Stomach smooth muscle (tissue), 2 donors: ENCODE results near the gene ABCC5.
"Not testable (repeated sequence)": the region's sequence is repeated elsewhere in the genome, so short reads cannot be mapped to it uniquely, and the experiment has no call there.

Experiments
- H3K27ac ChIP-seq: one replicate; pipeline ENCODE4 v1.7.0; 2013; ENCODE audit warnings: mild to moderate bottlenecking, low read length, inconsistent platforms
- H3K27me3 ChIP-seq, 2 donors: one replicate each; pipeline ENCODE4 v1.7.0; 2013; ENCODE audit warnings: low read length in 2 of 2; ENCODE audit not compliant: insufficient read depth in 2 of 2, control insufficient read depth in 1 of 2
- H3K36me3 ChIP-seq, 2 donors: one replicate each; pipeline ENCODE4 v1.7.0; 2013; ENCODE audit warnings: low read length in 2 of 2; ENCODE audit not compliant: control insufficient read depth in 2 of 2, insufficient read depth in 2 of 2
- H3K4me1 ChIP-seq: one replicate; pipeline ENCODE4 v1.7.0; 2013; ENCODE audit warnings: low read length; ENCODE audit not compliant: control insufficient read depth, insufficient read depth
- H3K4me3 ChIP-seq, 2 donors: one replicate each; pipeline ENCODE4 v1.7.0; 2013; ENCODE audit warnings: low read length in 2 of 2
- H3K9ac ChIP-seq, 2 donors: one replicate each; pipeline ENCODE4 v1.7.0; 2013; ENCODE audit warnings: low read length in 2 of 2, mild to moderate bottlenecking in 1 of 2
- H3K9me3 ChIP-seq, 2 donors: one replicate each; pipeline ENCODE4 v1.7.0; 2013; ENCODE audit warnings: low read length in 2 of 2; ENCODE audit not compliant: control insufficient read depth in 2 of 2
- donor health status: healthy.
- donor health status: Pancreatic carcinoma.

The ABCC5 gene

DNA sequence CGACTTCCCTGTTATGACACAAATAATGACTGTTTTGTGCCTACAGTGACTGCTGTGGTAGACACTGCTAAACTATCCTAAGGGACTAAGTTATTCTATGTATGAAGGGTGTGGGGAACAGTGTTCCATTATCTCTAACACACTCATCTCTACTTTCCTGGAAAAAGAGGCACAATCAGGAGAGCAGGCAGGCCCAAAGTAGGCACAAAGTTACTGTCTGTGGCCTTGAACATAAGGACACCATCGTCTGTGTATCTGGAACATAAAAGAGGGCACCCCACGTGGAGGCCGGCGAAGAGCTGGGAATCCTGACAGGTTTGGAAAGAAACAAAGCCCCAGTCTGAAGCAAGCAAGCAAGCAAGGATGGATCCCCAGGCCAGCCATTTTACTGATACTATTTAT, 1.5 kb downstream of the ABCC5 start:
- H3K4me1 ChIP-seq = peaks cover 18% of the 10 kb centered on the region
- peak overlapping the region in 1 of 2 donors; percentile 99 for H3K4me3 ChIP-seq
- H3K36me3 ChIP-seq = peaks cover 2 to 3% of the 10 kb centered on the region in 2 donors
- H3K9ac ChIP-seq = no peak overlapping the region
- H3K27ac ChIP-seq = no peak overlapping the region
- H3K9me3 ChIP-seq = no peaks in the 10 kb centered on the region
- H3K27me3 ChIP-seq = no peaks in the 10 kb centered on the region

GRCh38 chr3:184015381-184016019, 2.2 kb downstream of the ABCC5 start:
- Histone ChIP-seq H3K9me3 (no peaks in the 10 kb centered on the region), H3K9ac (no peak overlapping the region), H3K36me3 (peaks cover 3% of the 10 kb centered on the region in 2 donors), H3K4me3 (no peak overlapping the region), H3K4me1 (peaks cover 18% of the 10 kb centered on the region), H3K27ac (no peak overlapping the region), H3K27me3 (no peaks in the 10 kb centered on the region)

- H3K9ac ChIP-seq = no peak overlapping the region
- H3K4me1 ChIP-seq = peaks cover 13% of the 10 kb centered on the region
- no peak overlapping the region for H3K4me3 ChIP-seq
- no peak overlapping the region for H3K27ac ChIP-seq
- H3K27me3 ChIP-seq = no peaks in the 10 kb centered on the region
- H3K9me3 ChIP-seq = no peaks in the 10 kb centered on the region
- peaks cover 3 to 7% of the 10 kb centered on the region in 2 donors for H3K36me3 ChIP-seq
Measured at GRCh38 chr3:184011937-184012889, 5.5 kb downstream of the ABCC5 start.

- H3K4me1 ChIP-seq = peaks cover 4% of the 10 kb centered on the region
- no peak overlapping the region for H3K4me3 ChIP-seq
- H3K27me3 ChIP-seq = no peaks in the 10 kb centered on the region
- no peak overlapping the region for H3K9ac ChIP-seq
- H3K9me3 ChIP-seq = no peaks in the 10 kb centered on the region
- no peak overlapping the region for H3K27ac ChIP-seq
- H3K36me3 ChIP-seq = peaks cover 3 to 7% of the 10 kb centered on the region in 2 donors
Measured at GRCh38 chr3:184011230-184011876, 6.3 kb downstream of the ABCC5 start.

GRCh38 chr3:184008161-184008560, 9.5 kb downstream of the ABCC5 start:
- peaks cover 5% of the 10 kb centered on the region for H3K4me1 ChIP-seq
- H3K9me3 ChIP-seq = no peaks in the 10 kb centered on the region
- no peak overlapping the region for H3K27ac ChIP-seq
- H3K27me3 ChIP-seq = no peaks in the 10 kb centered on the region
- H3K9ac ChIP-seq = no peak overlapping the region
- H3K4me3 ChIP-seq = no peak overlapping the region
- H3K36me3 ChIP-seq = peaks cover 3 to 7% of the 10 kb centered on the region in 2 donors

GRCh38 chr3:184007143-184007813, 10.4 kb downstream of the ABCC5 start:
- not testable (repeated sequence) for H3K9me3 ChIP-seq, H3K4me1 ChIP-seq, H3K9ac ChIP-seq, H3K27ac ChIP-seq, H3K4me3 ChIP-seq, H3K27me3 ChIP-seq, H3K36me3 ChIP-seq

GRCh38 chr3:184005941-184006507, 11.7 kb downstream of the ABCC5 start:
- H3K4me1 ChIP-seq = peaks cover 5% of the 10 kb centered on the region
- H3K4me3 ChIP-seq = peak overlapping the region in 1 of 2 donors; percentile 10
- H3K27ac ChIP-seq = no peak overlapping the region
- no peaks in the 10 kb centered on the region for H3K9me3 ChIP-seq
- no peak overlapping the region for H3K9ac ChIP-seq
- H3K36me3 ChIP-seq = peaks cover 0 to 6% of the 10 kb centered on the region in 2 donors
- no peaks in the 10 kb centered on the region for H3K27me3 ChIP-seq

DNA sequence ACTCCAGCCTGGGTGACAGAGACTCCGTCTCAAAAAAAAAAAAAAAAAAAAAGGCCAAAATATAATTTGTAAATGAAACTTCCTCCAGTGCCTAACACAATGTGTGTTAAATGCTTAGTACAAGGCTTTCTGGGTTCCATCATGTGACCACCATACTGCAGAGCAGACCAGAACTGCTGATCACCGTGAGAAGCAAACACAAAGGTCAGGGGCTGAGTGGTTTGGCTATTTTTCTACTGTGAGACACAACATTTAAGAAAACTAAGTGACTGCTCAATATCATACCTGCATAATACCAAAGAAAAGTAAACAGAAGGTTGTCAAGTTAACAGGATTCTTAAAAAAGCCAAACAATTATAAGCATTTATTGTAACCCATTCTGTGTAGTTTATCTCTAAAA, 13.2 kb downstream of the ABCC5 start:
- H3K27ac ChIP-seq = no peak overlapping the region
- H3K27me3 ChIP-seq = no peaks in the 10 kb centered on the region
- no peaks in the 10 kb centered on the region for H3K9me3 ChIP-seq
- H3K36me3 ChIP-seq = peaks cover 4 to 6% of the 10 kb centered on the region in 2 donors
- peaks cover 5% of the 10 kb centered on the region for H3K4me1 ChIP-seq
- H3K4me3 ChIP-seq = no peak overlapping the region
- no peak overlapping the region for H3K9ac ChIP-seq

- no peak overlapping the region for H3K9ac ChIP-seq
Measured at GRCh38 chr3:184003187-184003967, 14.3 kb downstream of the ABCC5 start.

More at GRCh38 chr3:184003187-184003967, 14.3 kb downstream of the ABCC5 start:
- Histone ChIP-seq H3K4me3 (no peak overlapping the region), H3K27ac (no peak overlapping the region), H3K36me3 (peaks cover 4% of the 10 kb centered on the region in 2 donors), H3K4me1 (peaks cover 5% of the 10 kb centered on the region), H3K9me3 (no peaks in the 10 kb centered on the region), H3K27me3 (no peaks in the 10 kb centered on the region)
